IPS-20b (cell line): ENCODE results near the gene DENND1A.

Experiments
- H3K27ac ChIP-seq: one replicate; pipeline ENCODE4 v1.5.1; 2013; ENCODE audit warnings: low read length
- H3K27me3 ChIP-seq: 2 replicates; pipeline ENCODE4 v1.6.1; 2013; ENCODE audit warnings: mild to moderate bottlenecking, low read length, inconsistent platforms; ENCODE audit not compliant: insufficient read depth
- H3K36me3 ChIP-seq: 2 replicates; pipeline ENCODE4 v1.6.1; 2013; ENCODE audit warnings: low read depth, mild to moderate bottlenecking, inconsistent platforms, low read length, moderate library complexity; ENCODE audit not compliant: insufficient read depth
- H3K4me1 ChIP-seq: 2 replicates; pipeline ENCODE4 v1.6.1; 2013; ENCODE audit warnings: mild to moderate bottlenecking, control low read depth, inconsistent platforms, low read length, moderate library complexity; ENCODE audit not compliant: insufficient read depth
- H3K4me3 ChIP-seq: 2 replicates; pipeline ENCODE4 v1.5.1; 2013; ENCODE audit warnings: mild to moderate bottlenecking, low read length, inconsistent platforms
- H3K9ac ChIP-seq: 2 replicates; pipeline ENCODE4 v1.6.1; 2013; ENCODE audit warnings: low read depth, mild to moderate bottlenecking, inconsistent platforms, low read length, moderate library complexity
- H3K9me3 ChIP-seq: 2 replicates; pipeline ENCODE4 v1.6.1; 2013; ENCODE audit warnings: mild to moderate bottlenecking, low read depth, low read length, inconsistent platforms; ENCODE audit not compliant: insufficient read depth

DENND1A gene

GRCh38 chr9:123614306-123615263 is 315.3 kb downstream of the DENND1A start:
- H3K4me3 ChIP-seq, result no peak overlapping the region
- no peak overlapping the region for H3K27ac ChIP-seq
- H3K4me1 ChIP-seq, result peaks cover 10% of the 10 kb centered on the region
- H3K36me3 ChIP-seq, result no peaks in the 10 kb centered on the region
- H3K9me3 ChIP-seq, result no peaks in the 10 kb centered on the region
- no peak overlapping the region; the same call in 1 of the 2 replicates for H3K9ac ChIP-seq
- peaks cover 10% of the 10 kb centered on the region; the same call in 1 of the 2 replicates for H3K27me3 ChIP-seq

GRCh38 chr9:123611226-123611625 is 318.7 kb downstream of the DENND1A start:
- H3K4me3 ChIP-seq, result no peak overlapping the region
- no peak overlapping the region for H3K27ac ChIP-seq
- peaks cover 10% of the 10 kb centered on the region; the same call in 1 of the 2 replicates for H3K27me3 ChIP-seq
- peaks cover 1% of the 10 kb centered on the region for H3K4me1 ChIP-seq
- no peak overlapping the region for H3K9ac ChIP-seq
- no peaks in the 10 kb centered on the region for H3K36me3 ChIP-seq
- no peaks in the 10 kb centered on the region for H3K9me3 ChIP-seq

GRCh38 chr9:123609844-123610243 is 320.1 kb downstream of the DENND1A start:
- H3K27me3 ChIP-seq, result peaks cover 2% of the 10 kb centered on the region; the same call in 1 of the 2 replicates
- no peak overlapping the region for H3K4me3 ChIP-seq
- no peak overlapping the region for H3K9ac ChIP-seq
- no peaks in the 10 kb centered on the region for H3K9me3 ChIP-seq
- no peaks in the 10 kb centered on the region for H3K36me3 ChIP-seq
- H3K27ac ChIP-seq, result no peak overlapping the region
- no peaks in the 10 kb centered on the region for H3K4me1 ChIP-seq

- Histone ChIP-seq H3K27ac (no peak overlapping the region), H3K4me3 (no peak overlapping the region), H3K9me3 (no peaks in the 10 kb centered on the region), H3K4me1 (no peaks in the 10 kb centered on the region), H3K36me3 (no peaks in the 10 kb centered on the region), H3K9ac (no peak overlapping the region), H3K27me3 (no peaks in the 10 kb centered on the region)
Measured at GRCh38 chr9:123608104-123608503, 321.8 kb downstream of the DENND1A start.

GRCh38 chr9:123607479-123607878 is 322.4 kb downstream of the DENND1A start:
- H3K9me3 ChIP-seq, result no peaks in the 10 kb centered on the region
- H3K4me1 ChIP-seq, result no peaks in the 10 kb centered on the region
- H3K27me3 ChIP-seq, result no peaks in the 10 kb centered on the region
- no peak overlapping the region for H3K27ac ChIP-seq
- no peak overlapping the region for H3K4me3 ChIP-seq
- no peak overlapping the region for H3K9ac ChIP-seq
- H3K36me3 ChIP-seq, result no peaks in the 10 kb centered on the region

- no peaks in the 10 kb centered on the region for H3K27me3 ChIP-seq
- no peaks in the 10 kb centered on the region for H3K9me3 ChIP-seq
- H3K9ac ChIP-seq, result no peak overlapping the region
- no peak overlapping the region for H3K27ac ChIP-seq
- H3K4me1 ChIP-seq, result no peaks in the 10 kb centered on the region
- H3K4me3 ChIP-seq, result no peak overlapping the region
- H3K36me3 ChIP-seq, result no peaks in the 10 kb centered on the region
Measured at GRCh38 chr9:123606141-123606540, 323.8 kb downstream of the DENND1A start.

GRCh38 chr9:123605286-123605685 is 324.6 kb downstream of the DENND1A start:
- Histone ChIP-seq H3K36me3 (no peaks in the 10 kb centered on the region), H3K27me3 (no peaks in the 10 kb centered on the region), H3K4me1 (no peaks in the 10 kb centered on the region), H3K4me3 (no peak overlapping the region), H3K27ac (no peak overlapping the region), H3K9me3 (no peaks in the 10 kb centered on the region), H3K9ac (no peak overlapping the region)

- Histone ChIP-seq H3K27me3 (no peaks in the 10 kb centered on the region), H3K4me3 (no peak overlapping the region), H3K9me3 (no peaks in the 10 kb centered on the region), H3K27ac (no peak overlapping the region), H3K9ac (no peak overlapping the region), H3K36me3 (no peaks in the 10 kb centered on the region), H3K4me1 (no peaks in the 10 kb centered on the region)
Measured at GRCh38 chr9:123604861-123605260, 325.1 kb downstream of the DENND1A start.

GRCh38 chr9:123601828-123602227 is 328.1 kb downstream of the DENND1A start:
- Histone ChIP-seq H3K9ac (no peak overlapping the region), H3K27me3 (no peaks in the 10 kb centered on the region), H3K4me1 (no peaks in the 10 kb centered on the region), H3K27ac (no peak overlapping the region), H3K9me3 (no peaks in the 10 kb centered on the region), H3K4me3 (no peak overlapping the region), H3K36me3 (no peaks in the 10 kb centered on the region)

- H3K4me3 ChIP-seq, result no peak overlapping the region
- H3K27ac ChIP-seq, result no peak overlapping the region
- no peaks in the 10 kb centered on the region for H3K27me3 ChIP-seq
- no peaks in the 10 kb centered on the region for H3K36me3 ChIP-seq
- H3K4me1 ChIP-seq, result peaks cover 4% of the 10 kb centered on the region; the same call in 1 of the 2 replicates
- H3K9ac ChIP-seq, result no peak overlapping the region
- H3K9me3 ChIP-seq, result no peaks in the 10 kb centered on the region
Measured at GRCh38 chr9:123599781-123600180, 330.1 kb downstream of the DENND1A start.

GRCh38 chr9:123597876-123598556 is 331.9 kb downstream of the DENND1A start:
- Histone ChIP-seq H3K27me3 (no peaks in the 10 kb centered on the region), H3K27ac (no peak overlapping the region), H3K36me3 (no peaks in the 10 kb centered on the region), H3K9me3 (no peaks in the 10 kb centered on the region), H3K4me3 (no peak overlapping the region), H3K4me1 (peaks cover 4% of the 10 kb centered on the region; the same call in 1 of the 2 replicates), H3K9ac (no peak overlapping the region)
